ENCODE data around the gene SLC16A10.
"Not testable (repeated sequence)": the region's sequence is repeated elsewhere in the genome, so short reads cannot be mapped to it uniquely, and the experiment has no call there.

Gene SLC16A10

DNA sequence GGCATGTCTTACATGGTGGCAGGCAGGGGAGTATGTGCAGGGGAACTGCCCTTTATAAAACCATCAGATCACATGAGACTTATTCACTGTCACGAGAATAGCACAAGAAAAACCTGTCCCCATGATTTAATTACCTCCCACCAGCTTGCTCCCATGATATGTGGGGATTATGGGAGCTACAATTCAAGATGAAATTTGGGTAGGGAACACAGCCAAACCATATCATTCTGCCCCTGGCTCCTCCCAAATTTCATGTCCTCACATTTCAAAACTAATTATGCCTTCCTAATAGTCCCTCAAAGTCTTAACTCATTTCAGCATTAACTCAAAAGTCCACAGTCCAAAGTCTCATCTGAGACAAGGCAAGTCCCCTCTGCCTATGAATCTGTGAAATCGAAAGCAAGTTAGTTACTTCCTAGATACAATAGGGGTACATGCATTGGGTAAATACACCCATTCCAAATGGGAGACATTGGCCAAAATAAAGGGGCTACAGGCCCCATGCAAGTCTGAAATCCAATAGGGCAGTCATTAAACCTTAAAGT lies 102.4 kb downstream of the SLC16A10 start:
- DNase-seq = not testable (repeated sequence)

DNA sequence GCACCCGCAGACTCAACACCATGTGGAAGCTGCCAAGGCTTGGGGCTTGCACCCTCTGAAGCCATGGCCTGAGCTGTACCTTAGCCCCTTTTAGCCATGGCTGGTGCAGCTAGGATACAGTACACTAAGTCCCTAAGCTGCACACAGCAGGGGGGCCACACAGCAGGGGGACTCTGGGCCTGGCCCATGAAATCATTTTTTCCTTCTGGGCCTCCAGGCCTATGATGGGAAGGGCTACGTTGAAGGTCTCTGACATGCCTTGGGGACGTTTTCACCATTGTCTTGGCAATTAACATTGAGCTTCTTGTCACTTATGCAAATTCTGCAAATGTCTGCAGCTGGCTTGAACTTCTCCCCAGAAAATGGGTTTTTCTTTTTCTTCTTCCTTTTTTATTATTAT lies 103.3 kb downstream of the SLC16A10 start:
- DNase-seq = no peak

- not testable (repeated sequence) for DNase-seq
Measured at GRCh38 chr6:111191136-111191535, 103.8 kb downstream of the SLC16A10 start.

DNA sequence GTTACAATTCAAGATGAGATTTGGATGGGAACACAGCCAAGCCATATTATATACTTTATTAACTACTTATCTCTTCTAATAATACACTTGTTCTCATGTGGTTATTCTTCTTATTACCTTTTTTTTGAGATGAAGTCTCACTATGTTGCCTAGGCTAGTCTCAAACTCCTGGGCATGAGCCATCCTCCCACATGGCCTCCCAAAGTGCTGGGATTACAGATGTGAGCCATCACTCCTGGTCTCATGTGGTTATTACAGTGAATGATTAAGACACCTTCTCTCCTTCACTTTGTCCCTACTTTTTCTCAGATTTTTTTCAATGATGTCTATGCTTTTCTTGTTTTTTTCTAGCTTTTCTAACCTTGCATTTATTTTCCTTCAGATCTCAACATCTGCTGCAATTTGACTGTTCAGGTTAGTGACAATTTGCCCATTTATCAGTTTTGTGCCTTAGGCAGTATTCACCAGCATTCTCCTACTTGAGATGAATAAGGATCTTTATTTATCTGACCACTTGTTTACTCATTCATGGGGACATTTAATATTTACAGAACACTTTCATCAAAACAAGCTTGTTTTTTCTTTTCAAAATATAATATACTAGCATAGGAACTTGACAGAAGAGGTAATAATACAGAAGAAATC lies 105.7 kb downstream of the SLC16A10 start:
- DNase-seq = no peak

DNA sequence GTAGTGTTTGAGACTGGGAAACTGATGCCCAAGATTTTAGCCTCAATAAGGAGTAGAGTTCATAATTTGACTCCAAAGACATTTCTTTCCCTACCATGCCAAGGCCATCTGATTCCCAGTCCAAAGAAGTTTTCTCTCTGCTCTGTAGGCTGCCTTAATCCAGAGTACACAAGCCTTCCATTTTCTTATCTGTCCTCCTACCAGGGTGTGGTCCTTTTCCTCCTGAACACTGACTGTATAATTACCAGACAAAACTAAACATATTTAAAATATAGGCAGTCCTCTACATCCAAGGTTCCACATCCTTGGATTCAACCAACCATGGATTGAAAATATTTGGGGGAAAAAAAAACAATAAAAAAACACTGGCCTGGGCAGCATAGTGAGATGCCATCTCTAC lies 108.4 kb downstream of the SLC16A10 start:
- no peak for DNase-seq

- DNase-seq = no peak
Measured at GRCh38 chr6:111198841-111199240, 111.5 kb downstream of the SLC16A10 start.

DNA sequence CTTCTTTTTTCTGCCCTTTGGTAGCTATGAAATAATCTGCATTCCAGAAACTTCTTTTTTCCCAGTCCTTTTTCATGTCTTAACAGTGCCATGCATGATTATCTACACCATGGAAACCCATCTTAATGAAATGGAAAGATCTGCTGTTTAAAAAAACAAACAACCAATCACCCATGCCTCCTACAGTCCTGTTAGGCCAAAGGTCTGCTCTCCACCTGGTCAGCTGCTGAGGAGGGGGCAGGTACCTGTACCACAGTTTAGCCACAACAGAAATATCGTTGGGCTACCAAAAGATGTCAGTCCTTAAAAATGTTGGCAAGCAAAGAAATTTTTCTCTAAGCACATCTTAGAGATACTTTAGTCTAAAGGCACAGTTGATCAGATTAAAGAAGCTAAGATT lies 112.6 kb downstream of the SLC16A10 start:
- DNase-seq = no peak

DNA sequence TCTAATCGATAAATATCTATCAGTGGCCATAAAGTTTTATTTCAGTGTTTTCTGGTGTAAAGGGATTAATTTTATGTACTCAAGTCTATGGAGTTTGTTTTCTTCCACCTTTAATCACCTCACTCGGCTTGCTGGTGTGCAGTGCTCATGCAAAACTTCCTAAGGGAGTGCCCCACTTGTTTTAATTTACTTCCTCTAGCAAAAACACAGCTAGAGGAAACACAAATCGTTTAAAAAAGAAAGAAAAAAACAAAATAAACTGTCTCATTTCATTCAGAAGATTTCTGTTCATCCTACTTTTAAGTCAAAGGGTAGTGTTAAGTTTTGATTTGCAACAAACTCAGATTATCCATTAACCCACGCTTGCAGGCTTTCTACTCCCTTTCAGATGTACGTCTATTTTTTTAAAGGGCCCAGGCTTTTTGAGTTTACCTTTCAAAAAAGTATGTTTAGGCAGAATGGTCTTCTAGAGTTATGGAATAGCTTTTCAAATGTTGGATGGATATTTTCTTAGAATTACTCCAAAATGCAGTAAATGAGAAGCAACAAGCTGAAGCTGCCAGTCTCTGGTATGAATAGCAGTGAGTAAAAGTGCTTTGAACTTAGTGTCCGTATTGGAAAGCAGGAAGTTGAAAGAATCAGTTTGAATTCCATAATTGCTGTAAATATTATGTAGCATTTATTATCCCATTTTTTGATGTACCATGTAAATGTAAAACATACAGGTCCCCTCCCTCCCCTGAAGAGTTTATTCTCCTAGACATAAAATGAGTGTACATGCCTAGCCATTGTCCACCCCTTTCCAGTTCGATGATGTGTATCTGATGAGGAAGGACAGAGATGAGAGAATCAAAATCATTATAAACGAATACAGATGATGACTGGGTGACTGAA lies 113.3 kb downstream of the SLC16A10 start:
- no peak for DNase-seq

DNA sequence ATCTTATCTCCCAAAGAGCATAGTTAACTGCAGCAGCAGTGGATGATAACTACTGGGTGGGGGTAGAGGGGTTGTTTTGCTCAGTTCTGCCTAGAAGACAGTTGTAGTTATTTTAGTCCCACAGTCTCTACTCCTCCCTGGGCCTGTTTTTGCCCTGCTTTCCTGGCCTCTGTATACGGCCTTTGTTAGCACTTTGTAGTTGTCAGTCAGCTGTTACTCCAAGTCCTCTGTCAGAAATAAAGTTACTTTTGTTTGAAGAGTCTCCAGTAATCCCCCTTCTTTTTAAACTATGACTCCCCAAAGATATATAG lies 113.9 kb downstream of the SLC16A10 start:
- no peak for DNase-seq

DNA sequence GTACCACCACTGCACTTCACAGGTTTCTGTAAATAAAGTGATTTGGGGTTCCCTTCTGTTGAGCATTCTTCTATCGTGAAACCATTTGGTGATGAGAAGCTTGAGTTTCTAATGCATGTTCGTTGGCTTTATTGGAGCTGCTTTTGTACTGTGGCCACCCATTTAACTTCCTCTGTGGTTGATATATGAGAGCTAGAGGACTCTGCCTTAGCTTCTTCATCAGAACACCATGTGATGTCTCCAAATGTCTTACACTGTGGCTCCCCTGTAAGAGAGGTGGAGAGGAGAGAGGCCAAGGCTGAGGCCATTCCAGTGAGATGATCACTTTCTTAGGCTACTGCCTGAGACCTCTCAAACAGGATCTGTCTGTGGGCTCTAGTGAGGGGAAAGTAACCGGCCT lies 114.5 kb downstream of the SLC16A10 start:
- no peak for DNase-seq

DNA sequence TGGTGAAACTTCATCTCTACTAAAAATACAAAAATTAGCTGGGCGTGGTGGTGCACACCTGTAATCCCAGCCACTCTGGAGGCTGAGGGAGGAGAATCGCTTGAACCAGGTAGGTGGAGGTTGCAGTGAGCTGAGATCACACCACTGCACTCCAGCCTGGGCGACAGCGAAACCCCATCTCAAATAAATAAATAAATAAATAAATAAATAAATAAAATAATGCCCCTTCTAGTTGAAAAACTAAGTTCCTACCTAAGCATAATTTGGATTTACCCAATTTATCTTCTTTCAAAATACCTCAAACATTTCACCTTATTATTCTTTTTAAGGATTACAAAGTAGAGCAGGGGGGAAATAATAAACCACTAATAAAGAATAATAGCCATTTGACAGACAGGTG lies 116.2 kb downstream of the SLC16A10 start:
- DNase-seq = not testable (repeated sequence)

DNA sequence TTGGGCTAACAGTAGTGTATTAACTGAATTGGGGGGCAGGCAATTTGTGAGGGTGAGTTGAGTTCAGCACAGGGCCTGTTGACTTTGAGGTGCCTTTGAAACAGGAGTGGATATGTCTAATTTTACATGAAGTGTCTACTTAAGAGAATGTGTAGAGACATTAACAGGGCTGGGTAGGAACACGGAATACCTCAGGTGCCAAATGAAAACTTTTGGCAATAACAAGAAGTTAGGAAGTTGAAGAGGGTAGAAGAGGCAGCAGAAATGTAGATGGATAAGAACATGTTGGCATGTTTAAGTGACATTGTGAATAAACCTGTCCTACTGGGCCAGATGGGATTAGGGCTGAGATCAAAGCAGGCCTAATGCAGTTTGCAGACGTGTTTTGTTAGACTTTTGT lies 117.0 kb downstream of the SLC16A10 start:
- no peak for DNase-seq

- DNase-seq = no peak
Measured at GRCh38 chr6:111204881-111205280, 117.6 kb downstream of the SLC16A10 start.

- no peak for DNase-seq
Measured at GRCh38 chr6:111205502-111205901, 118.2 kb downstream of the SLC16A10 start.

DNA sequence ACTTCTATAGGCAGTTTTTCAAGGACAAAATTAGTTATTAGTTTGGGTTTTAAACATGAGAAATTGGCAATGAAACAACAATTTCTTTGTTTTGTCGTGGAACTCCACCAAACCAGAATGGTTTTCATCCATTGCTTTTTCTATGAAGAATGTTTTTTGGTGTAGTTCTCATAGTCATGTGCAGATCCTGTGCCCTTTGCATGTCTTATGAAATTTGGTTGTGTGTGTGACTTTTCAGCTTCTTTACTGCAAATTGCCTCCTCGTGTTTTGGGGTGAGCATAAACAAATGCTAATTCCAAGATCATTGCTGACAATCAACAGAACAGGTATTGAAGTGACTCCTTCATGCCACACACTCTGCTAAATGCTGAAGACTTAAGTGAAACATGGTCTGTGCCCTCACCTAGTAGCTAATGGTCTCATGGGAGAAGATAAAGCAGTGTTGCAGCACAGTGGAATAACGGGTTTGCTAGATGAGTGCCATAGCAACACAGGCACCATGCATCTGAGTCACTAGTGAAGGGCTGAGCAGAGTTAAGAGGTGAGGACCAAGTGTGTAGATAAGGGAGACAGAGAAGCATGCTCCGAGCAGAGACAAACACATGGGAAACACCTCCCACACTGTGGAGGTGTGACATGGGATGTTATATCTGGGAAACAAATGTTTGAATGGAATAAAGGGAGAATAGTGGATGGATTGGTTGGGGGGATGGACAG lies 120.0 kb downstream of the SLC16A10 start:
- no peak for DNase-seq

- no peak for DNase-seq
Measured at GRCh38 chr6:111208933-111209332, 121.6 kb downstream of the SLC16A10 start.

DNA sequence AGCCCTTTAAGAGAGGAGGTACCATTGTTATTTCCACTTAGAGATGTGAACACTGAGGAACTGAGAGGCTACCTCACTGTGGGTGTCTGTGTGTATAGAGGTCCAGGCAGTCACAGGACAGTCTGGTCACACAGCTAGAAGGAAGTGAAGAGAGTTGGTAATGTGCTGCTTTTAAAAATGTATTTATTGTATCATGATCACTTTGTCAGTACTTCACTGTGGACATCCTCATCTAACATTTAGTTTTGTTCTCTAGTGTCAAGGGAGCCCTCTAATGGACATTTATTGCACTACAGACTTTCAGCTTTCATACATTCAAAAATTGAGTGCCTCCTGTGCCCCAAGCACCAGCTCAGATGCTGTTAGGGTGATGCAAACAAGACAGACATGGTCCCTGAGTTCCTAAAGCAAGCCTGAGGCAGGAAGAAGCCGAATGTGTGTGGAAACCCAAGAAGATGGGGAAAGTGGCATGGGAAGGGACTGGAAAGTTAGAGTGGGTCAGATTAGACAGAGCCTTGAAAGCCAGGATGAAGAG lies 123.0 kb downstream of the SLC16A10 start:
- no peak for DNase-seq

- DNase-seq = no peak
Measured at GRCh38 chr6:111211411-111212030, 124.2 kb downstream of the SLC16A10 start.

DNA sequence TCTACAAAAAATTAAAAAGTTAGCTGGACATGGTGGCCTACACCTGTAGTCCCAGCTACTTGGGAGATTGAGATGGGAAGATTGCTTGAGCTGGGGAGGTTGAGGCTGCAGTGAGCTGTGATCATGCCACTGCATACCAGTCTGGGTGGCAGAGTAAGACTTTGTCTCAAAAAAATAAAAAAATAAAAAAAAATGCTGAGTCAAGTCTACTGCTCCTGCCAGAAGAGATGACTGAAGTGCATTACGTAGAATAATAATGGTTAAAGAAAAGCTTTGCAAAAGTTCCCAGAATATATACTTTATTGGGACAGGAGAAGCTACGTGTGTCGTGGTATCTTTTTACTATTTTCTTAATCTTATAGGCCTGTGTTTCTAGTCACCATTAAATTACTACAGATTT lies 125.3 kb downstream of the SLC16A10 start:
- no peak for DNase-seq

DNA sequence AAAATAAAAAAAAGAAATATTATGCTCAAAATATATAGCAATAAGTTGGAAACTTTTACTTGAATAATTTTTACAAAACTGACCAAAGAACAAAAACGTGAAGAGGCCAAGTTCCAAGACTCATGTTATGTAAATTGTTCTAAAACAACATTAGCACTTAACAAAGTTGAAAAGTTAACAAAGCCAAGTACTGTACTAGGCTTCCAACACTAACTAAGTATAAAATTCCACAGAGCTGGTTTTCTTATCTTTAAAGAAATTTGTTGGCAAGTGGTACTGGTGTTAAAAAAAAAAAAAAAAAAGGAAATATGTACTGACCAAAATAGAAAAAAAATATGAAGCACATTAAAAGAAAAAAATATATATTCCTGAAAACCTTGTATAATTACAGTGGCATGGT lies 127.8 kb downstream of the SLC16A10 start:
- DNase-seq = no peak

DNA sequence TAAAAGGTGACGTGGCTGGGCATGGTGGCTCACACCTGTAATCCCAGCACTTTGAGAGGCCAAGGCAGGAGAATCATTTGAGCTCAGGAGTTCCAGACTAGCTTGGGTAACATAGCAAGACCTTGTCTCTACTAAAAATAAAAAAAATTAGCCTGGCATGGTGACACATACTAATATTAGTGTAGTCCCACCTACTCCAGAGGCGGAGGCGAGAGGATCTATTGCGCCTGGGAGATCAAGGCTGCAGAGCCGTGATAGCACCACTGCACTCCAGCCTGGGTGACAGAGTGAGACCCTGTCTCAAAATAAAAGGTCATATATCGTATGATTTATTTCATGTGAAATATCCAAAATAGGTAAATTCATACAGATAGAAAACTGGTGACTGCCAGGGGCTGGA lies 132.5 kb downstream of the SLC16A10 start:
- no peak for DNase-seq

DNA sequence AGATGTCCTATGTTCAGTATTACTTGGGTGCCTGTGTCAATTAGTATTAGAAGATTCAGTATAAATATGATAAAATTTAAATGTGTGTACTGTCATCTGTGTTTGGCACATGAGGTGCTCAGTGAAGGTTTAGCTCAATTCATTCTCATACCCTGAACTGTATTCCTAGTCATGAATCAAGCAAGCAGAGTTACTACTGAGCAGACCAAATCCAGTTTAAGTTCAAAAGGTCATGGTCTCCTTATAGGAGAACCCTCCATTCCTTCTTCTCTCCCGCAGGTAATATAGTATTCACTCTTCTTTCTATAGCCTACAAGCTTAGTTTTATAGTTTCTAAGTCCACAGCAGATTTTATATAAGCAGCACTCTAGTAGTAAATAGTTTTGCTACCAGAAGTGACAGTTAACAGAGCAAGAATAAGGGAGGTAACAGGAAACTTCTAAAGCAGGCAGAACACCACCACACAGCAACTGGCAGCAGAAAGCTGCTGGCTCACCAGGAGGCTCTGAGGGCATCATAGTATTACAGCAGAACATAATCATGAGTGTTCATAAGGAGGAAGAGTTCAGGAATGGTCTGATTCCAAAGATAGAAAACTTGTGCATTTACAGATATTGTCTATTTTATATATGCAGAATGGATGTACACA lies 133.2 kb downstream of the SLC16A10 start:
- no peak for DNase-seq
